Measurements from ENCODE around the gene FOSL2. TPM values are rescaled to one million over a fixed set of nuclear protein-coding genes. Genes with fewer than 3 reads are reported as not detected.
"Not testable (repeated sequence)": the region's sequence is repeated elsewhere in the genome, so short reads cannot be mapped to it uniquely, and the experiment has no call there.

Gene FOSL2
- total RNA-seq, 1 experiment from 2014 or later: 50.9 TPM

DNA sequence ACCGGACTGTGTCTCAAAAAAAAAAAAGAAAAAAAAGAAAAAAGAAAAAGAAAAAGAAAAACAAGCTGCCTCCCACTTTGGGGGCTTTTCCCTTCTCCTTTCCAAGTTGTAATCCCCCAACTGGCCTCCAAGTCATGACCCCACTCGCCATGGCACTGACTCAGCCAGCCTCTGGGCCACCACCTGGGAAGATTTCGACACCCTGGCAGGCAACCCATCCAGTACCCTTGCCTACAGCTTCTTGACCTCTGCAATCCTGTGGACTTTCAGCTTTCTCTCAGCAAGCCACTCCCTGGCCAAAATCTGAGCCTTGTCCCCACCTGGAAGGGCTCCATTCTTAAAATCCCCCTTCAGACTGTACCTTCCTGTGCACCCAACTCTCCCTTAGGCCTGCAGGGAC is 22.3 kb upstream of the FOSL2 start:
- no peak for DNase-seq (ENCODE audit: extremely low read depth, low read depth)

DNA sequence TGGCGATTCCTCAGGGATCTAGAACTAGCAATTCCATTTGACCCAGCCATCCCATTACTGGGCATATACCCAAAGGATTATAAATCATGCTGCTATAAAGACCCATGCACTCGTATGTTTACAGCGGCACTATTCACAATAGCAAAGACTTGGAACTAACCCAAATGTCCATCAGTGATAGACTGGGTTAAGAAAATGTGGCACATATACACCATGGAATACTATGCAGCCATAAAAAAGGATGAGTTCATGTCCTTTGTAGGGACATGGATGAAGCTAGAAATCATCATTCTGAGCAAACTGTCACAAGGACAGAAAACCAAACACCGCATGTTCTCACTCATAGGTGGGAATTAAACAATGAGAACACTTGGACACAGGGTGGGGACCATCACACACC is 20.9 kb upstream of the FOSL2 start:
- DNase-seq (ENCODE audit: extremely low read depth, low read depth): not testable (repeated sequence)

DNA sequence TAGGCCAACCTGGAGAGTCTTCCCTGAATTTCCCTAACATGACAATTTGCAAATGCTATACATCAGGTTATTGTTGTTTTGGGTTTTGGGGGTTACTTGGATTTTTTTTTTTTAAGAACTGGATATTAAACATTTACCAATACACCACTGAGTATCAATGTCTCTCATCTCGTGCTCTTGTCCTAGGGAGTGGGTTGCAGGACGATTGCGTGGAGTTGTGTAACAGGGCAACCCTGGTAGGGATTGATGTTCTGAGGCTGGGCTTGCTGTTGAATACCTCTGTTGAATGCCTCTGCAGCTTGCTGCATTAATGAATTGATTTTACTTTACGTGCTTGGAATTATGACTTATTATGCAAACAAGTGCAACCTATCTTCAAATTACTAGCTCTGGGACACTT is 18.8 kb upstream of the FOSL2 start:
- no peak for DNase-seq (ENCODE audit: extremely low read depth, low read depth)

DNA sequence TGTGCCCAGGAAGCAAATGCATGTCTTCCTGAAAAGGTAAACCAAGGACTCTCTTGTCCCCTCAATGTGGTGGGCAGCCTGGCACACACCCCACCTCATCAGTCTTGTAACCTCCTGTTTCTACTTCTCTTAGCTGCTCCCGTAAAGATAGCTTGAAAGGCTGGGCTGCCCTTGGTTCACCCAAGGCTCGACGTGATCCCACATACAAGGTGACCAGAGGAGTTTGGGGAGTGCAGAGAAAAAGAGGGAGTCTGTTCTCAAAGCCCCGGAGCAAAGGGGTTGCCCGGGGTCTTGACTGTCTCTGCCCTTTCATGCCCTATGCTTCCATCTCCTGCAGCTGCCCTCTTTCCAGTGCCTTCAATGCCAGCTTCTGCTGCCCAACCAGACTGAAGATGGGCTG is 18.3 kb upstream of the FOSL2 start:
- DNase-seq (ENCODE audit: extremely low read depth, low read depth): no peak

DNA sequence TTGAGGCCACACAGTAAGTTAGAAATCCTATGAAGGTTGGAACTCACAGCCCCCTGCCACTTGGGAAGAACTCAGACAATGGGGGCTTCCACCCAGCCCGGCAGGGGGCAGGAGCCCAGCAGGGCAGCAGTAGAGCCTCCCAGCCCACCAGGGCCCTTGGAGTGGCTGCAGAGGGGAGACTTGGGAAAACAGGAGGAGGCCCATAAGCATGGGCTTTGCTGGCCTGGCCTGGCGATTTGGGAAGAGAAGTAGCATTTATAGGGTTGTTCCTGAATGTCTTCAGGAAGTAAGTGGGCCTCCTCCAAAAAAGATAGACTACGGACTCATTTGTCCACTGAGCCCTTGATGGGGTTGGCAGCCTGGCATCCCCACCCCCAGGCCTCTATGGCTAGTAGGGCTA is 17.4 kb upstream of the FOSL2 start:
- no peak for DNase-seq (ENCODE audit: extremely low read depth, low read depth)

DNA sequence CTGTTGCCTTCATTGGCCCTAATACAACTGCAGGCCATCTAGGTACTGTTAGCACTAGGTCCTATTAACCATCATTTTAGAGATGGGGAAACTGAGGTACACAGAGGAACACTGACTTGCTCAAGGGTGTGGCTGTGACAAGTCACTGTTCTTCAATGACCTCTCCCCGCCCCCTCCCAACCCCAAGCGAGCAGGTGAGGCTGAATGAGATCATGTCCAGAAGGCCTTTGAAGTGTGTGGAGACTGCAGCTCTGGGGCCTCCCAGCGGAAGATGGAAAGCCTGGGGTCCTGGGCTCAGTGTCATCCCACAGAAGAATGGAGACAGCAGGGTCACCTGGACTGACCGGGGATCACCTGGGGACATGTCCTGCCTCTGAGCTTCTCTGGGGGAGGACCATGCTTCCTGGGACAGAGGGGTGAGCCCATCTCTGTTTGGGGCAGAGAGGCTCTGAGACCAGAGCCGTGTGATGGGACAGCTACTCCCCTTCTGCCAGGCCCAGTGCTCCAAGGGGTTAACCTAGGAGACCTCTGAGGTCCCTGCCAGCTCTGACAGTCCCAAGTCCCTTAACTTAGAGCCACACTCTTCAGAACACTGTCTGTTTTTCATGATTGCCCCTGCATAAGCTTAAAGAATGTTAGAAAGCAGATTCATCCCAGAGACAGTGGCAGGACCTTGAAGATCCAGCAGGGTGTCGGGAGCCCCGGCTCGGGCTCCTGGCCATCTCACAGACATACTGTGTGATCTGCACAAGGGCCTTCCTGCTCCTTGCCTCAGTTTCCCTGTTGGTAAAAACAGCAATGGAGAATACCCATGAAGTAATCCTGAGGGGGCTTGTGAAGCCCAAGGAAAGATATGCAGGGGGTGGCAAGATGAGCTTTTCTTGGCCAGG is 16.7 kb upstream of the FOSL2 start:
- no peak for DNase-seq (ENCODE audit: extremely low read depth, low read depth)

DNA sequence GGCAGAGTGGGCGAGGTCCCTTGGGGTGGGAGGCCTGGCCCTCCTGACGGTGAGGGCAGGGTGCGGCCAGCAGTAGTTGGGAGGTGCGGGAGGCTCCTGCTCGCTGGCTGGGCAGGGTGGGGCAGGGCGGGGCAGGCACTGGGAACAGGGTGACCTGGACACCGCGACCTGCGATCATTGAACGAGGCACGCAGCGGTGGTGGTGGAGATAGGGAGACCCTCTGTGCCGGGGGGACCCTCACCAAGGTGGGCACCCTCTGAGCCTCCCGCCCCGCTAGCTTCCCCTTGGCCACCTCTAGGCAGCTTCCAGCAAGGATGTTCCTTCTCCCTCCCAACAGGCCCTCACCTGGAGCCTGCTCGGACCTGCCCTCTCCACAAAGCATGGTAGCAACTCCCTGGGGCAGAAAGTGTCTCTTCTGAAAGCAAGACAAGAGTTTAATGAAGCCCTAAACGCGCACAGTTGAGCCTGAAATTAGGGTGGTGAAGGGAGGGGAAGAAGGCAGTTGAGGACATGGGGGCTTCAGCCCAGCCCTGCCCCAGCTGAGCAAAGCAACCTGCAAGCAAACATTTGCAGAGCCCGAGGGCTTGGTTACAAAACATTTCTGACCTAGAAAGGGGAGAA is 15.4 kb upstream of the FOSL2 start:
- no peak for DNase-seq (ENCODE audit: extremely low read depth, low read depth)

DNA sequence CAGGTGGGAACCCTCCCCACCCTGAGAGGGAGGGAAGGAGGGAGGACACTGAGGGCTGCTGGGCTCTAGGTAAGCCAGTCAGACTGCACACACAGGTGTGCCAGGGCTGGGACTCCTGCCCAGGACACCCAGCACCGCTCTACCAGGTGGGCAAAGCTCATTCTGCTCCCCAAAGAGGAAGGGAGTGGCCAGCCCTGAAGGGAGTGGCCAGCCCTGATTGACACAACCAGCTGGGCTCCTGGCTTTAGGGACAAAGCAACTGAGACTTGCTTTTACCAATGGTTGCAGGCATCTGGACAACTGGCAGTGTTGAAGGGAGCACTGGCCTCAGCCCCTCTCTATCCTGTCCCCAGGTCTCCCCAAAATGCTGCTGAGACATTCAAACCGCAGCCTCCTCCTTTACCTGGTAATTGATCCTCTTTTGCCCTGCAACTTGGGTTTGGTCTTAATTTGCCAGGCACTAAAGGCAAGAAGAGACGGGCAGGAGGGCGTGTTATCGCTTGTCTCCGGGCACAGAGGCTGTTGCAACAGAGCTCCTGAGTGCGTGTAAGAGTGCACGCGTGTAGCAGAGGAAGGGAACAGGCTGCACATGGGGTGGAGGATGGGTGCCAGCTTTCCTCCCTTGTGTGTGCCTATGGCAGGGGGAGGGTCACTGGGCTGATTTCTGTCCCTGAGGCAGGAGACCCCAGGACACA is 14.5 kb upstream of the FOSL2 start:
- DNase-seq (ENCODE audit: extremely low read depth, low read depth): no peak

DNA sequence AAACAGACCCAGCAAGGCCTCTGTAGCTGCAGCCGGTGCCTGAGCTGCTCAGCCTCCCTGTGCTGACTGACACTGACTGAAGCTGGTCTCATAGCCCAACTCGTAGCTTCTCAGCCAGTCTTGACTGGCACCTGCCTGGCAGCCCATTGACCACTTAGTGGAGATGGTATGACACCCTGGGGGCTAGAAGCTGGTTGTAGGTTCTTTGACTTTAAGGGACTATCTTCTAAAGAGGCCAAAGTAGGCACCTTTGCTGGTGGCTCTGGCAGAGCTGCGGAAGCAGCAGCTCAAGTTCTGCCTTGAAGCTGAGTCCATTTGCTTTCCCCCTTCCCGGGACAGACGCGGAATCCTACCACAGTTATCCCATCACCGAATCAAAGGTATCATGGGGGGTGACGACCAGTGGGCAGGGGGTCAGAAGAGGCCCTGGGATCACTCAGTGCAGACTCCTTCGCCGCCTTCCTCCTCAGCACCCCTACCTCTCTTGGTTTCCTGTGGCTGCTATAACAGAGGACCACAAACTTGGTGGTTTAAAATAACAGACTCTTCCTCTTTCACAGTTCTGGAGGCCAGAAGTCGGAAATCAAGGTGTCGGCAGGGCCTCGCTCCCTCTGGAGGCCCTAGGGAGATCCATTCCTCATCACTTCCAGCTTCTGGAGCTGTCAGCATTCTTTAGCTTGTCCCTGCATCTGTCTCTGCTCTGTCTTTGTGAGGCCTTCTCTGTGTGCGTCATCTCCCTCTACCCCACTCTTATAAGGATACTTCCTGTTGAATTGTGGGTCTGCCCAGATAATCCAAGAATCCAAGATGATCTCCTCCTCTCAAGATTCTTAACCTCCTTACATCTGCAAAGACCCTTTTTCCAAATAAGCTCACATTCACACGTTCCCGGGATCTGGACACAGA is 13.7 kb upstream of the FOSL2 start:
- no peak for DNase-seq (ENCODE audit: extremely low read depth, low read depth)

DNA sequence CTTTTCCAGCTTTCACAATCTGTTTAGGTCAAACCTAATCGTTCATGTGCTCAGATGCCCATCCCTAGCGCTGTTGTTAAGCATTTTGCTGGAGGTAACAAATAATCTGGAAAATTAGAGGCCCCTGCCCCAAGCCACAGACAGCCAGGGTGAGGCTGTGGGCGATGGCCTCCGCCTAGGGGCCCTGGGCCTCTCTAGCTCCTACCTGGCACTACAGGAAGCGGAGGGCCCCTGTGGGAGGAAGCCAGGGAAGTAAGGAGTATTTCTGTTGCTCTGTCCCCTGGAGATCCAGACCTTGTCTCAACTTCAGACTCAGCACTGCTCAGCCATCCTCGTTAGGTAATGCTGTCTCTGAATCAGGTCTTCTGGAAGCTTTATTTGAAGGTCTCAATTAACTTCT is 12.4 kb upstream of the FOSL2 start:
- no peak for DNase-seq (ENCODE audit: extremely low read depth, low read depth)

DNA sequence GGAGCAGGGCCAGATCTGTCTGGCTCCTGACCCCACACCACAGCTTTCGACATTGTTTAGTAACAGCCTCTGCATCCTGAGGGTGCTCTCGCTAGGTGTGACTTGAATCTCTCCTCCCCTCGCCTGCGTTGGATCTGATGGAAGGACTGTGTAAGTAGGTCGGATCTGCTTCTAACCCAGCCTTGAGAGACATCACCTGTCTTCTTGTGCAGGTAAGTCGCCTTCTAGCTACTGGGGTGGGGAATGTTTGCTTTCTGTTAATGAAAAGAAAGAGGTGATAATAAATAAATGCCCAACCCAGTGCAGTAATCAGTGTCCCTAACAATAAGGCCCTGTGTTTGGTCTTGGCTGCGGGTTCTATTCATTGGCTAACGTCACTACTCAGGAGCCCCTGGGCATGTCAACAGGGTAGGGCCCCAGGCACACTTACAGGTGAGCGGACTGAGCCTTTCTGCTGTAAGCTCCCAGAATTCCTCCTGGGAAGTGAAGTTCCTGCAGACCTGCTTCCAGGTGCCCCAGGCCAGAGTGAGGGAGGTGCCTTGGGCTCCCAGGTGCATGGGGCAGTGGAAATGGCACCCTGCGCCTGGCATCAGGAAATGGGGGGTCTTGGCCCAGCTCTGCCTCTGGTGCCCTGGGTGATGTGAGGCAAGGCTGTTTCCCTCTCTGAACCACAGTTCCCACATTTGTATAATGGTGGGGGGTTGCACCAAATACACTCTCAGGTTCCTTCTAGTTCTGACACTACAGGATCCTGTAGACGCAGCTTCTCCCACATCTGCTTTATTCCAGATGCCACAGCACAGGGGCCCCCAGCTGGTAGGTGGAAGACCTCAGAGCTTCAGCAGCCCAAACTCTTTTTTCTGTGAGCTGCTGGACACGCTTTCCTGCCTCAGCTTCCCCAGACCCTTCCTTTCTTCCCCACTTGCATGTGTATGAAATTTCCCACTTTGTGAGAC is 11.2 kb upstream of the FOSL2 start:
- DNase-seq (ENCODE audit: extremely low read depth, low read depth): no peak

DNA sequence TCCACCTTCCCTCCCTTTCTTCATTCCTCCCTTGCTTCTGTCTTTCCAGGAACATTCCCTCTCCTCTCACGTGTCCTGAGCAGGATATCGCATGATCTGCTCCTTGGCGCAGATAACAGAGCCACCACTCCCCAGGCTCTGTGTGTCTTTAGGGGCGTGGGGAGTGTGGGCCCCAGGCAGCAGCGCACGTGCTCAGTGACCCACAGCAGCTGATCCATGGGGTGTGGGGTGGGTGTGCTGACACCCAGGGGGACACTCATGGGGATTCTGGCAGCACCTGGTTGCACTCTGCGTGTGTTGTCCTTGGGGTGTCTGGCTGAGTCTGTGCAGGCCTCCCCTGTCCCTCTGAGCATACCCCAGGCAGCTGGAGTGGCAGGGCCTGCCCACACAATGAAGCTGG is 9.9 kb upstream of the FOSL2 start:
- DNase-seq (ENCODE audit: extremely low read depth, low read depth): no peak

DNA sequence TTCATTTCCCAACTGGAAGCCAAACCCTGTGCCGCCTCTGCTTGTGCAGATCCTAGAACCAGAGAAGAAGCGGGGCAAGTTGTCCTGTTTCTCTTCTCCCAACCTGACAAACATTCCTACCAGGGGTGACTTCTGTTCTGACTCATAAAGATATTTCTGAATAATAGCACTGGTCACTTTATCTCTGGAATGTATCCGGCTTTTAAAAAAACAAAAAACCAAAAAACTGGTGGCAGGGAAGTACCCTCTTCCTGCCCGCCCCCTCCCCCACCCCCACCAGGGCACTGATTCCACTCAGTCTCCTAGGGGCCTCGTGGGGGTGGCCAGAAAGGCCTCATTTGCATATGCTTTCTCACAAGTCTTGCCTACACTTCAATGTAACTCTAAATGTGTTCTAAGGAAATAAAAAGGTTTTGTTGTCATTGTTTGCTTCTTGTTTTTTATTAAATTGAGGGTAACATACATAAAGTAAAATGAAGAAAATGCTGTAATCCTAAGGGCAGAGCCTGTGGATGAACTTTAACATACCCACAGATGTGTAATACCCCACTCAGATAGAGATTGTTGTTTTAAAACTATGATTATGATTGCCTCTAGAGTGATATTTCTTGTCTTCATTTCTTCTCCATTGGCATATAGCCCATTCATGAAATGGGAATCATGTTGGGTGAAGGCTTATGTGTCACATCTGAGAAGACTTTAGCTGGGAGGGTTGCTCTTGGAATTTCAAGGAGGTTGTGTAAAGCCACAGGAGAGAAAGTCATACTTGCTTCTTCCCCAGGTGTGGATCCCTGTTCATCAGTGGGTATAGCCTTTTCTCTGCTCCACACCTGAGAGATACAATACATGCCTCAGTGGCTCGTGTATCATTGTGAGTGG is 5.3 kb upstream of the FOSL2 start:
- DNase-seq (ENCODE audit: extremely low read depth, low read depth): no peak

DNA sequence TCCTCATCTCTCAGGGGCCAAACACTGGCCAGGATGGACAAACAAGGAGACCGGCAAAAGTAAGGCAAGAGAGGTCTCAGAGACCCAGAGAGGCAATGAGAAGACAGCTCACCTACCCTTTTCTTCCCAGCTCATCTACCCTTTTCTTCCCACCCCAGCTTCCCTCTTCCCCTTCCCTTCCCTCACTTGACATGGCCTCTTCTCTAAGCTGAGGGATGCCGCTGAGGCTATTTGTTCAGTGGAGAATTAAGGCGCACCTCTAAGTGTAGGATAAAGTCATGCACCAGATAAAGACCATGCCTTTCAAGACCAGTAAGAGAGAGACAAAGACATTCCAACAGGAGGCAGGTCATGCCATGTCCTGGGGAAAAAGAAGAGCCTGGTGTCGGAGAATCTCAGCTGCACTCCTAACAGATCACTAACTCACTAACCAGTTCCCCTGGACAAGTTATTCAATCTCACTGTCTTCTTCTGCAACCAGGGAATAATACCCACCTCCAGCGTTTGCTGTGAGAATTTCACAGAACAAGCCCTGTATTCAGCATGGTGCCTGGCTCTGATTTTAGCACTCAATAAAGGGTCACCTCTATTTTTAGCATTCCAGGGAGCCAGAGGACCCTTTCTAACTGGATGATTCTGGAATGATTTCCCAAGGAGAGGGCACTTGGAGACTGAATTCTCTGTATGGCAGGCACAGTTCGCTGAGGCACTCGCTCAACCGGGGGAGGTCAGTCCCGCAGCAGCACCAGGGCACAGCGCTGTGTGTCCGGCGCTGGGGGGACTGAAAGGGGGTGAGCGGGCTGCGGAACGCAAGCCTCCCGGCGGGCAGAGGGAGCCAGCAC is 3.0 kb upstream of the FOSL2 start:
- DNase-seq (ENCODE audit: extremely low read depth, low read depth): no peak

DNA sequence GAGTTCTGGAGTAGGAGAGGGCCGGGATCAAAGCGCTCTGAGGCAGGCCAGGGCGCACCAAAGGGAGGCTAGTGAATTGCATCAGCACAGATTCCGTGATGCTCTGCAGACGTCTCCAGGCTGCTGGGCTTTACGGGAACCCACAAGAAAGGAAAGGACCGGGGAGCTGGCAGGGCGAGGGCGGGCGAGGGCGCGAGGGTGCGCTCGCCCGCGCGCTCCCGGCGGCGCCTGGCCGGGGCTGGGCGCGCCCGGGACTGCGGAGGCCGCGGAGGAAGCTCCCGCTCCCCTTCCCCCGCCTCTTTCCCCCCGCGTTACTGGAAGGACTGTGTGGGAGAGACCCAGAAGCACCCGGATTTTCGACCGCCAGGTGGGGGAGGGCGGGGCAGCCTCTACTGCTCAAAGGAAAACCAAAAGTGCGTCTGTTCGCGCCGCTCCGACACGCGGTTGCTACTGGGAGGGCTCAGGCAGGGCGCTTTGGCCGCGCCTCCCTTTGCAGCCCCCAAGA is 2.4 kb upstream of the FOSL2 start:
- DNase-seq (ENCODE audit: extremely low read depth, low read depth): peak; percentile 80

DNA sequence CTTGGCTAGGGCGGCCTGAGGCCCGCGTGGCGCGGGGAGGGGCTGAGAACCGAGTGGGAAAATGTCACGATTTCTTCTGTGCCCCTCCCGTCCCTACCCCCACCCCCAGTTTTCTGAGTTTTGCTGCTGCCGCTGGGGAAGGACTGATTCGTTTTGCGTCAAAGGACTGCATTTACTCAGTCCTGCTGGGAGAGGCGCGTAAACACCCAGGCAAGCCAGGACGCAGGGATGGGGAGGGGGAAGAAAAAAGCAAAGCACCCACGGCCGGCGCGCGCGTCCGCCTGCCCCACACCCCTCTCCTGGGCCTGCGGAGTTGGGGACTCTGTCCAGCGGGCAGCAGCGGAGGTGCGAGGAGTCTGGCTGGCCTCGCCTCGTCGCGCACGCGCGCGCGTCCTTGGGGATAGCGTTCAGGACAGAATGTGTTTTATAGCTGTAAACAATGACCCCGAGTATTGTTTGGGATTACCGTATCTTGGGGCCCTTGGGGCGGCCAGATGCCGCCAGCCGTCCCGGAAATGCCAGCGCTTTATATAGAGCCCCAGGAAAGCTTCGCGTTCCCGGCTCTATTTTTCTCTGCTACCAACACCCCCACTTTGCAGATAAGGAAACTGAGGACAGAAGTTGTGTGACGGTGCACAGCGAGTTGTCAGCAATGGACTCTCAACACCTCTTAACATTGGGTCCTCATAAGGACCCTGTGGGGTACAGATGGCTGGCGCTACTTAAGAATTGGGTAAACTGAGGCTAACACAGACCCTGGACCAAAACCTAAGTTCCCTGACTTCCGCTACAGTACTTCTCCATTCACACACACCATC is 1.7 kb upstream of the FOSL2 start:
- peak; percentile 77 for DNase-seq (ENCODE audit: extremely low read depth, low read depth)

All from NCI-H460 (cell line).